ENCODE data around the gene WHAMM. TPM values are rescaled to one million over a fixed set of nuclear protein-coding genes. Genes with fewer than 3 reads are reported as not detected.

Gene WHAMM
- total RNA-seq, 1 experiment from 2014 or later = 6.9 TPM

DNA sequence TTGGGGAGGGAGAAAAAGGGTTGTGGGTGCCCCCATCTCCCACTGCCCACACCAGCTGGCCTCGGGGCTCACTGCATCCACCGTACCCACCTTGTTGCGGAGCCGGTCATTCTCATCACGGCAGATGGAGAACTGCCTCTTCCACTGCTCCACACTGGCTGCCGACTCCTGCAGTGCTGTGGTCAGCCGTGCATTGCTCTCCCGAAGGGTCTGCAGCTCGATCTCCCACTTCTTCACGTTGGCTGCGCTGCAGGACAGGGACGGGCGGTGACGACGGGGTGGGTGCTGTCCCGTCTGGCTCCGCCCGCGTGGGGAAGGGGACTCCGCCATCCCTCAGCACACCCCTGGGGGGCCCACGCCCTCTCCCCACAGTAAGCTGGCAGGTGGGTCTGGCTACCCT is 45.1 kb downstream of the WHAMM start:
- H3K9me3 ChIP-seq (ENCODE audit: insufficient read depth, low read depth) = no peaks in the 10 kb centered on the region
- no peaks in the 10 kb centered on the region for H4K20me1 ChIP-seq (ENCODE audit: insufficient read depth)
- H3F3A ChIP-seq (ENCODE audit: insufficient read depth, low read depth) = no peaks in the 10 kb centered on the region
- no peak overlapping the region for H2AFZ ChIP-seq
- no peaks in the 10 kb centered on the region for H3K79me2 ChIP-seq (ENCODE audit: low read depth)
- BruUV-seq (replicated peaks) = no TSS peak
- no peak overlapping the region for H3K27ac ChIP-seq
- DNase-seq = no peak
- TF ChIP-seq EZH2 (IDR thresholded peaks at IDR 0.05; ENCODE audit: low read depth) = no peak
- no peak for TF ChIP-seq CTCF (conservative IDR thresholded peaks at IDR 0.05)
- intact Hi-C loops (cut with micrococcal nuclease; ENCODE audit: unreplicated experiment) = no loop called here
- H3K27me3 ChIP-seq (ENCODE audit: insufficient read depth, low read depth) = no peaks in the 10 kb centered on the region
- no peaks in the 10 kb centered on the region for H3K4me1 ChIP-seq (replicated peaks; ENCODE audit: insufficient read depth)
- H3K9me2 ChIP-seq (ENCODE audit: insufficient read depth) = no peaks in the 10 kb centered on the region
- POLR2A ChIA-PET (ENCODE audit: unreplicated experiment) = no interaction called here
- CTCF ChIA-PET = no interaction called here
- no peak overlapping the region for H3K4me3 ChIP-seq
- no peak overlapping the region for H3K4me2 ChIP-seq
- H3K36me3 ChIP-seq (ENCODE audit: low read depth) = no peaks in the 10 kb centered on the region

DNA sequence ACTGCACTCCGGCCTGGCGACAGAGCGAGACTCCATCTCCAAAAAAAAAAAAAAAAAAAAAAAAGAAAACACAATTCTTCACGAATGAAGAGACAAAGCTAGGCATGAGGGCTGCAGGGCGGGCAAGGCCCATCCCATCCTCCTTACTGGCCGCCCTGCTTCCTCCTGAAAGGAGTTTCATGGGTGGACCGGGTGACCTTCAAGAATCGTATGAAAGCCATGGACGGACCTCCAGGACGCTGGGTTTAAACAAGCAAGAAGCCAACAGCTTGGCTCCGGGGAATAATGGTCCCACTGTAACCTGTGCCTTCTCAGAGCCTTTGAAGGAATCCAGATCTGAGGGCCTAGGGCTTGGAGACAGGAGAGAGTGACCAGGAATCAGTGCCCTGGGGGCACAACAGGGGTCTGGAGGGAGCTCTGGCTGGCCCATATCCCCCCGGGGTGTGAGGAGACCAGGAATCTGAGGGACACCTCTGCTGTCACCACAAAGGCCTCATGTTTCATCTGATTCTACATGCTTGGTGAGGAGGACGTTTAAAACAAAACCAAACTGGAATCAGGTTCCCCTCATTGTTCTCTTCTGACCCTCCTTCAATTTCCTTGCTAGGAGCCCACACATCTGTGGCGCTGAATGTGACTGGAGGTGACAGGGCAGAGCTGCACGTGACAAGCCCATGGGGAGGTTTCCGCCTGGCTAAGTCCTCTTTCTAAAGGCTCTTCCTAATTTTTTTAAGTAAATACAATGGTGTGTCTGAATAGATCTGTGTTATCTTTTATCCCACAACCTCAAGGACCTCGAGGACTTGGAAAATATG is 46.1 kb downstream of the WHAMM start:
- TF ChIP-seq CTCF (conservative IDR thresholded peaks at IDR 0.05) (no peak), EZH2 (IDR thresholded peaks at IDR 0.05; ENCODE audit: low read depth) (no peak)
- intact Hi-C loops (cut with micrococcal nuclease; ENCODE audit: unreplicated experiment) = no loop called here
- ChIA-PET POLR2A (ENCODE audit: unreplicated experiment) (no interaction called here), CTCF (interaction anchor here (0.6 kb wide), 1 partner anchor 23 kb away, joined by 12 read pairs; no protein-coding TSS in a partner anchor)
- Histone ChIP-seq H3K4me1 (replicated peaks; ENCODE audit: insufficient read depth) (no peaks in the 10 kb centered on the region), H3K9me3 (ENCODE audit: insufficient read depth, low read depth) (no peaks in the 10 kb centered on the region), H3K9me2 (ENCODE audit: insufficient read depth) (no peaks in the 10 kb centered on the region), H3K36me3 (ENCODE audit: low read depth) (no peaks in the 10 kb centered on the region), H3K27me3 (ENCODE audit: insufficient read depth, low read depth) (no peaks in the 10 kb centered on the region), H2AFZ (no peak overlapping the region), H3K79me2 (ENCODE audit: low read depth) (no peaks in the 10 kb centered on the region), H3F3A (ENCODE audit: insufficient read depth, low read depth) (no peaks in the 10 kb centered on the region), H3K4me2 (peak overlapping the region; percentile 9; the same call in 1 of the 2 replicates), H3K27ac (no peak overlapping the region), H4K20me1 (ENCODE audit: insufficient read depth) (no peaks in the 10 kb centered on the region), H3K4me3 (no peak overlapping the region)
- BruUV-seq (replicated peaks) = no TSS peak
- DNase-seq = no peak

GRCh38 chr15:82856397-82857170 is 47.2 kb downstream of the WHAMM start:
- CTCF ChIA-PET = no interaction called here
- H3K27ac ChIP-seq = no peak overlapping the region
- DNase-seq = no peak
- no peak overlapping the region for H3K4me3 ChIP-seq
- no peak overlapping the region for H3K4me2 ChIP-seq
- no peaks in the 10 kb centered on the region for H3K79me2 ChIP-seq (ENCODE audit: low read depth)
- POLR2A ChIA-PET (ENCODE audit: unreplicated experiment) = no interaction called here
- no peaks in the 10 kb centered on the region for H3F3A ChIP-seq (ENCODE audit: insufficient read depth, low read depth)
- no peak overlapping the region for H2AFZ ChIP-seq
- intact Hi-C loops (cut with micrococcal nuclease; ENCODE audit: unreplicated experiment) = no loop called here
- no peaks in the 10 kb centered on the region for H3K27me3 ChIP-seq (ENCODE audit: insufficient read depth, low read depth)
- no peaks in the 10 kb centered on the region for H3K4me1 ChIP-seq (replicated peaks; ENCODE audit: insufficient read depth)
- no peaks in the 10 kb centered on the region for H4K20me1 ChIP-seq (ENCODE audit: insufficient read depth)
- no peak for TF ChIP-seq EZH2 (IDR thresholded peaks at IDR 0.05; ENCODE audit: low read depth)
- no peak for TF ChIP-seq CTCF (conservative IDR thresholded peaks at IDR 0.05)
- no peaks in the 10 kb centered on the region for H3K36me3 ChIP-seq (ENCODE audit: low read depth)
- H3K9me2 ChIP-seq (ENCODE audit: insufficient read depth) = no peaks in the 10 kb centered on the region
- H3K9me3 ChIP-seq (ENCODE audit: insufficient read depth, low read depth) = no peaks in the 10 kb centered on the region
- no TSS peak for BruUV-seq (replicated peaks)

All from PC-9 (cell line).